ENCODE data around the gene THOP1.

DNA sequence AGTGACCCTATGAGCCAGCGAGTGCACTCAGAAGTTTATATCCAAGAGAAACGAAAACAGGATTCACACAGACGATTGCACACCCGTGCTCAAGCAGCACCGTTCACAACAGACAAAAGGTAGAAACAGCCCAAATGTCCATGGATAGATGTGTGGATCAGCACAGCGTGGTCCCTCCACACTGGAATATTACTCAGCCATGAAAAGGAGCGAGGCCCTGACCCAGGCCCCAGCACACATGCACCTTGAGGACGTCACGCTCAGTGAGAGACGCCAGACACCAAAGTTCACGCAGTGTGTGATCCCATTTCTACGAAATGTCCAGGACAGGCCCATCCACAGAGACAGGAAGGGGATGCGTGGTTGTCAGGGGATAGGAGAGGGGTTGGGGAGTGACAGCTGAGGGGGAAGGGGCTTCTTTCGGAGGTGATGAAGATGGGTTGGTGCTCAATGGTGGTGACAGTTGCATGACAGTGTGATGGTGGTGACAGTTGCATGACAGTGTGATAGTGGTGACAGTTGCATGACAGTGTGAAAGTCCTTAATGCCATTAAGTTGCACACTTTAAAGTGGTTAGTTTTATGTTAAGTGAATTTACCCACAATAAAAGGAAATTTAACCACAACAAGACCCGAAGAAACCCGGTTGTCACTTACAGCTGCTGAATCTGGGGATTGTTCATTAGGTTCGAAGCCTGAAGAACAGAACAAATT is 26.5 kb upstream of the THOP1 start:
- no peak for TF ChIP-seq GABPA (IDR thresholded peaks at IDR 0.05; ENCODE audit: low read depth)
- TF ChIP-seq, protein P1, sequence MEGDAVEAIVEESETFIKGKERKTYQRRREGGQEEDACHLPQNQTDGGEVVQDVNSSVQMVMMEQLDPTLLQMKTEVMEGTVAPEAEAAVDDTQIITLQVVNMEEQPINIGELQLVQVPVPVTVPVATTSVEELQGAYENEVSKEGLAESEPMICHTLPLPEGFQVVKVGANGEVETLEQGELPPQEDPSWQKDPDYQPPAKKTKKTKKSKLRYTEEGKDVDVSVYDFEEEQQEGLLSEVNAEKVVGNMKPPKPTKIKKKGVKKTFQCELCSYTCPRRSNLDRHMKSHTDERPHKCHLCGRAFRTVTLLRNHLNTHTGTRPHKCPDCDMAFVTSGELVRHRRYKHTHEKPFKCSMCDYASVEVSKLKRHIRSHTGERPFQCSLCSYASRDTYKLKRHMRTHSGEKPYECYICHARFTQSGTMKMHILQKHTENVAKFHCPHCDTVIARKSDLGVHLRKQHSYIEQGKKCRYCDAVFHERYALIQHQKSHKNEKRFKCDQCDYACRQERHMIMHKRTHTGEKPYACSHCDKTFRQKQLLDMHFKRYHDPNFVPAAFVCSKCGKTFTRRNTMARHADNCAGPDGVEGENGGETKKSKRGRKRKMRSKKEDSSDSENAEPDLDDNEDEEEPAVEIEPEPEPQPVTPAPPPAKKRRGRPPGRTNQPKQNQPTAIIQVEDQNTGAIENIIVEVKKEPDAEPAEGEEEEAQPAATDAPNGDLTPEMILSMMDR (IDR thresholded peaks at IDR 0.05; ENCODE audit: insufficient read depth, low read length): no peak
- TF ChIP-seq, protein P2, sequence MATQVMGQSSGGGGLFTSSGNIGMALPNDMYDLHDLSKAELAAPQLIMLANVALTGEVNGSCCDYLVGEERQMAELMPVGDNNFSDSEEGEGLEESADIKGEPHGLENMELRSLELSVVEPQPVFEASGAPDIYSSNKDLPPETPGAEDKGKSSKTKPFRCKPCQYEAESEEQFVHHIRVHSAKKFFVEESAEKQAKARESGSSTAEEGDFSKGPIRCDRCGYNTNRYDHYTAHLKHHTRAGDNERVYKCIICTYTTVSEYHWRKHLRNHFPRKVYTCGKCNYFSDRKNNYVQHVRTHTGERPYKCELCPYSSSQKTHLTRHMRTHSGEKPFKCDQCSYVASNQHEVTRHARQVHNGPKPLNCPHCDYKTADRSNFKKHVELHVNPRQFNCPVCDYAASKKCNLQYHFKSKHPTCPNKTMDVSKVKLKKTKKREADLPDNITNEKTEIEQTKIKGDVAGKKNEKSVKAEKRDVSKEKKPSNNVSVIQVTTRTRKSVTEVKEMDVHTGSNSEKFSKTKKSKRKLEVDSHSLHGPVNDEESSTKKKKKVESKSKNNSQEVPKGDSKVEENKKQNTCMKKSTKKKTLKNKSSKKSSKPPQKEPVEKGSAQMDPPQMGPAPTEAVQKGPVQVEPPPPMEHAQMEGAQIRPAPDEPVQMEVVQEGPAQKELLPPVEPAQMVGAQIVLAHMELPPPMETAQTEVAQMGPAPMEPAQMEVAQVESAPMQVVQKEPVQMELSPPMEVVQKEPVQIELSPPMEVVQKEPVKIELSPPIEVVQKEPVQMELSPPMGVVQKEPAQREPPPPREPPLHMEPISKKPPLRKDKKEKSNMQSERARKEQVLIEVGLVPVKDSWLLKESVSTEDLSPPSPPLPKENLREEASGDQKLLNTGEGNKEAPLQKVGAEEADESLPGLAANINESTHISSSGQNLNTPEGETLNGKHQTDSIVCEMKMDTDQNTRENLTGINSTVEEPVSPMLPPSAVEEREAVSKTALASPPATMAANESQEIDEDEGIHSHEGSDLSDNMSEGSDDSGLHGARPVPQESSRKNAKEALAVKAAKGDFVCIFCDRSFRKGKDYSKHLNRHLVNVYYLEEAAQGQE (IDR thresholded peaks at IDR 0.05; ENCODE audit: insufficient replicate concordance, low read depth): no peak

All from HL-60 (cell line).